ENCODE measurements around the gene SULT1B1.

Gene SULT1B1

GRCh38 chr4:69731847-69732246, 28.6 kb downstream of the SULT1B1 start:
- FAIRE-seq (no peak), DNase-seq (ENCODE audit: insufficient read length, low spot score) (no peak)
- no peak for TF ChIP-seq POLR2A (IDR thresholded peaks at IDR 0.05; ENCODE audit: low read depth, low read length)

GRCh38 chr4:69731241-69731640, 29.2 kb downstream of the SULT1B1 start:
- no peak for TF ChIP-seq POLR2A (IDR thresholded peaks at IDR 0.05; ENCODE audit: low read depth, low read length)
- DNase-seq (ENCODE audit: insufficient read length, low spot score) (no peak), FAIRE-seq (no peak)

GRCh38 chr4:69730002-69730401, 30.4 kb downstream of the SULT1B1 start:
- no peak for DNase-seq (ENCODE audit: insufficient read length, low spot score)
- FAIRE-seq, result no peak
- TF ChIP-seq POLR2A (IDR thresholded peaks at IDR 0.05; ENCODE audit: low read depth, low read length), result no peak

GRCh38 chr4:69727926-69728325, 32.5 kb downstream of the SULT1B1 start:
- FAIRE-seq (no peak), DNase-seq (ENCODE audit: insufficient read length, low spot score) (no peak)
- no peak for TF ChIP-seq POLR2A (IDR thresholded peaks at IDR 0.05; ENCODE audit: low read depth, low read length)

- TF ChIP-seq POLR2A (IDR thresholded peaks at IDR 0.05; ENCODE audit: low read depth, low read length), result no peak
- FAIRE-seq, result no peak
- DNase-seq (ENCODE audit: insufficient read length, low spot score), result no peak
Measured at GRCh38 chr4:69727426-69727825, 33.0 kb downstream of the SULT1B1 start.

- DNase-seq (ENCODE audit: insufficient read length, low spot score) (no peak), FAIRE-seq (no peak)
- TF ChIP-seq POLR2A (IDR thresholded peaks at IDR 0.05; ENCODE audit: low read depth, low read length), result no peak
Measured at GRCh38 chr4:69726971-69727370, 33.4 kb downstream of the SULT1B1 start.

- FAIRE-seq (no peak), DNase-seq (ENCODE audit: insufficient read length, low spot score) (no peak)
- TF ChIP-seq POLR2A (IDR thresholded peaks at IDR 0.05; ENCODE audit: low read depth, low read length), result no peak
Measured at GRCh38 chr4:69718396-69719271, 41.8 kb downstream of the SULT1B1 start.

- TF ChIP-seq POLR2A (IDR thresholded peaks at IDR 0.05; ENCODE audit: low read depth, low read length), result no peak
- DNase-seq (ENCODE audit: insufficient read length, low spot score), result no peak
- no peak for FAIRE-seq
Measured at GRCh38 chr4:69717778-69718177, 42.6 kb downstream of the SULT1B1 start.

- DNase-seq (ENCODE audit: insufficient read length, low spot score), result no peak
- no peak for FAIRE-seq
- TF ChIP-seq POLR2A (IDR thresholded peaks at IDR 0.05; ENCODE audit: low read depth, low read length), result no peak
Measured at GRCh38 chr4:69716654-69717053, 43.8 kb downstream of the SULT1B1 start.

GRCh38 chr4:69714086-69714485, 46.3 kb downstream of the SULT1B1 start:
- no peak for TF ChIP-seq POLR2A (IDR thresholded peaks at IDR 0.05; ENCODE audit: low read depth, low read length)
- FAIRE-seq (no peak), DNase-seq (ENCODE audit: insufficient read length, low spot score) (no peak)

- FAIRE-seq (no peak), DNase-seq (ENCODE audit: insufficient read length, low spot score) (no peak)
- no peak for TF ChIP-seq POLR2A (IDR thresholded peaks at IDR 0.05; ENCODE audit: low read depth, low read length)
Measured at GRCh38 chr4:69713593-69713992, 46.8 kb downstream of the SULT1B1 start.

GRCh38 chr4:69710580-69710979, 49.8 kb downstream of the SULT1B1 start:
- no peak for TF ChIP-seq POLR2A (IDR thresholded peaks at IDR 0.05; ENCODE audit: low read depth, low read length)
- FAIRE-seq (no peak), DNase-seq (ENCODE audit: insufficient read length, low spot score) (no peak)

GRCh38 chr4:69708211-69708610, 52.2 kb downstream of the SULT1B1 start:
- FAIRE-seq (no peak), DNase-seq (ENCODE audit: insufficient read length, low spot score) (no peak)
- no peak for TF ChIP-seq POLR2A (IDR thresholded peaks at IDR 0.05; ENCODE audit: low read depth, low read length)

- no peak for TF ChIP-seq POLR2A (IDR thresholded peaks at IDR 0.05; ENCODE audit: low read depth, low read length)
- no peak for FAIRE-seq
- DNase-seq (ENCODE audit: insufficient read length, low spot score), result no peak
Measured at GRCh38 chr4:69707807-69708206, 52.6 kb downstream of the SULT1B1 start.

- FAIRE-seq (no peak), DNase-seq (ENCODE audit: insufficient read length, low spot score) (no peak)
- TF ChIP-seq POLR2A (IDR thresholded peaks at IDR 0.05; ENCODE audit: low read depth, low read length), result no peak
Measured at GRCh38 chr4:69702201-69702600, 58.2 kb downstream of the SULT1B1 start.
